H1 (cell line): ENCODE results near the gene ABHD16B. TPM values are rescaled to one million over a fixed set of nuclear protein-coding genes. Genes with fewer than 3 reads are reported as not detected.

ENCODE experiments used
- polyA plus RNA-seq, 7 experiments: library from polyadenylated mRNA; depleted of rRNA in 3 of 7; stranded (reverse) in 5 of 7; unstranded in 2 of 7; fragments of >200 nt in 5 of 7; fragments of 200-250 nt in 2 of 7; gene quantifications; 1 replicate in 5 of 7; 2 replicates in 1 of 7; 4 replicates in 1 of 7; pipeline versions ENCODE4 v1.2.1 to v1.2.3, GENCODE V29; 2011 to 2013; ENCODE audit warnings: missing spikeins in 2 of 7, mixed read lengths in 2 of 7
- total RNA-seq: library from RNA; stranded (reverse); fragmentation: NEBNext Ultra II Directional; extraction: Animal tissue kit (Norgen Biotek cat#: 25700); gene quantifications from 2 replicates; pipeline ENCODE4 v1.2.1, GENCODE V29; 2021
- TF ChIP-seq, protein P1 (sequence below): fragments of 300-600 bp; sonication (generic); IDR thresholded peaks from 2 replicates; pipeline ENCODE4 v1.7.1; 2012; ENCODE audit warnings: low read length, moderate library complexity, mild to moderate bottlenecking, inconsistent platforms; ENCODE audit not compliant: insufficient replicate concordance
- TF ChIP-seq, protein P2 (sequence below): IDR thresholded peaks from 2 replicates; pipeline ENCODE4 v1.6.1; 2011; ENCODE audit warnings: low read length, improper control_type of control experiment

The ABHD16B gene
- total and polyA plus RNA-seq, 2 of the 8 experiments (the other 6 are each of a cell fraction or from before 2014, with no cell fraction given): not detected

DNA sequence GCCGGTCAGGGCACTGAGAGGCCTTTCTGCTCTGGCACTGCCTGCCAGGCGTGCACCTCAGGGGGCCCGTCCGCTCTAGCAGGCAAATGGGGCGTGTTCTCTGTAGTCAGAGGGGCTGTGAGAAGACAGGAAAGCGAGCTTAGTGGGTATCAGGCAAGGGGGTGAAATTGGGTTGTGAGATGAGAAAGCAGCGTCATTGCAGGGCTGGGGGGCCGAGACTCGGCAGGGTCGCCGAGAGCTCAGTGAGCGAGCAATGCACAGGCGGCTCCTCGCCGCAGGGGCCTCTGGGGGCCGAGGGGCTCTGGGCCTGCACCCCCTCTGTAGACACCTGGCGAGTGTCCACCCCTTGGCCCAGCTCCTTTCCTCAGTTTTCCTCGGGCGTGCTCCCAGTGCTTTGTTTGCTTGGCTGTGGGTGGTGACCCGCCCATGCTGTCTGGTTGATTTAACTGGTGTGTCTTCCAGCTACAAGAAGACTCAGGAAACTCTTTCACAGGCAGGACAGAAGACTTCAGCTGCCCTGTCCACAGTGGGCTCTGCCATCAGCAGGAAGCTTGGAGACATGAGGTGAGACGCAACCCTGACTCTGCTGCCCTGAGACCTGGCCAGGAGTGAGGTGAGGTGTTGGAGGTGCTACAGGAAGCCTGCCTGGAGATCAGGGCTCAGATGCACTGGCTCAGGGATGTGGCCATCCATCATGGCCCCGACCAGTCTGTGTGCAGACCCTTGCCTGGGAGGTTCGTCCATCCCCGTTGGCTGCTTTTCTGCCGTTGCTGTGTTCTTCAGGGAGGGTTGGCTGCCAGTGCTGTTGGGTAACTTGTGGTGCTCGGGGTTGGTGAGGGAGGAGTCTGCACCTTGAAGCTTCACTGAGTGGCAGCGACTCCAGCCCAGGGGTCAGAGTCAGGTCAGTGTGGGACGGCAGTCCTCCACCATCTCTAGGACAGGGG is 21.2 kb downstream of the ABHD16B start (continued):
- TF ChIP-seq, protein P1, sequence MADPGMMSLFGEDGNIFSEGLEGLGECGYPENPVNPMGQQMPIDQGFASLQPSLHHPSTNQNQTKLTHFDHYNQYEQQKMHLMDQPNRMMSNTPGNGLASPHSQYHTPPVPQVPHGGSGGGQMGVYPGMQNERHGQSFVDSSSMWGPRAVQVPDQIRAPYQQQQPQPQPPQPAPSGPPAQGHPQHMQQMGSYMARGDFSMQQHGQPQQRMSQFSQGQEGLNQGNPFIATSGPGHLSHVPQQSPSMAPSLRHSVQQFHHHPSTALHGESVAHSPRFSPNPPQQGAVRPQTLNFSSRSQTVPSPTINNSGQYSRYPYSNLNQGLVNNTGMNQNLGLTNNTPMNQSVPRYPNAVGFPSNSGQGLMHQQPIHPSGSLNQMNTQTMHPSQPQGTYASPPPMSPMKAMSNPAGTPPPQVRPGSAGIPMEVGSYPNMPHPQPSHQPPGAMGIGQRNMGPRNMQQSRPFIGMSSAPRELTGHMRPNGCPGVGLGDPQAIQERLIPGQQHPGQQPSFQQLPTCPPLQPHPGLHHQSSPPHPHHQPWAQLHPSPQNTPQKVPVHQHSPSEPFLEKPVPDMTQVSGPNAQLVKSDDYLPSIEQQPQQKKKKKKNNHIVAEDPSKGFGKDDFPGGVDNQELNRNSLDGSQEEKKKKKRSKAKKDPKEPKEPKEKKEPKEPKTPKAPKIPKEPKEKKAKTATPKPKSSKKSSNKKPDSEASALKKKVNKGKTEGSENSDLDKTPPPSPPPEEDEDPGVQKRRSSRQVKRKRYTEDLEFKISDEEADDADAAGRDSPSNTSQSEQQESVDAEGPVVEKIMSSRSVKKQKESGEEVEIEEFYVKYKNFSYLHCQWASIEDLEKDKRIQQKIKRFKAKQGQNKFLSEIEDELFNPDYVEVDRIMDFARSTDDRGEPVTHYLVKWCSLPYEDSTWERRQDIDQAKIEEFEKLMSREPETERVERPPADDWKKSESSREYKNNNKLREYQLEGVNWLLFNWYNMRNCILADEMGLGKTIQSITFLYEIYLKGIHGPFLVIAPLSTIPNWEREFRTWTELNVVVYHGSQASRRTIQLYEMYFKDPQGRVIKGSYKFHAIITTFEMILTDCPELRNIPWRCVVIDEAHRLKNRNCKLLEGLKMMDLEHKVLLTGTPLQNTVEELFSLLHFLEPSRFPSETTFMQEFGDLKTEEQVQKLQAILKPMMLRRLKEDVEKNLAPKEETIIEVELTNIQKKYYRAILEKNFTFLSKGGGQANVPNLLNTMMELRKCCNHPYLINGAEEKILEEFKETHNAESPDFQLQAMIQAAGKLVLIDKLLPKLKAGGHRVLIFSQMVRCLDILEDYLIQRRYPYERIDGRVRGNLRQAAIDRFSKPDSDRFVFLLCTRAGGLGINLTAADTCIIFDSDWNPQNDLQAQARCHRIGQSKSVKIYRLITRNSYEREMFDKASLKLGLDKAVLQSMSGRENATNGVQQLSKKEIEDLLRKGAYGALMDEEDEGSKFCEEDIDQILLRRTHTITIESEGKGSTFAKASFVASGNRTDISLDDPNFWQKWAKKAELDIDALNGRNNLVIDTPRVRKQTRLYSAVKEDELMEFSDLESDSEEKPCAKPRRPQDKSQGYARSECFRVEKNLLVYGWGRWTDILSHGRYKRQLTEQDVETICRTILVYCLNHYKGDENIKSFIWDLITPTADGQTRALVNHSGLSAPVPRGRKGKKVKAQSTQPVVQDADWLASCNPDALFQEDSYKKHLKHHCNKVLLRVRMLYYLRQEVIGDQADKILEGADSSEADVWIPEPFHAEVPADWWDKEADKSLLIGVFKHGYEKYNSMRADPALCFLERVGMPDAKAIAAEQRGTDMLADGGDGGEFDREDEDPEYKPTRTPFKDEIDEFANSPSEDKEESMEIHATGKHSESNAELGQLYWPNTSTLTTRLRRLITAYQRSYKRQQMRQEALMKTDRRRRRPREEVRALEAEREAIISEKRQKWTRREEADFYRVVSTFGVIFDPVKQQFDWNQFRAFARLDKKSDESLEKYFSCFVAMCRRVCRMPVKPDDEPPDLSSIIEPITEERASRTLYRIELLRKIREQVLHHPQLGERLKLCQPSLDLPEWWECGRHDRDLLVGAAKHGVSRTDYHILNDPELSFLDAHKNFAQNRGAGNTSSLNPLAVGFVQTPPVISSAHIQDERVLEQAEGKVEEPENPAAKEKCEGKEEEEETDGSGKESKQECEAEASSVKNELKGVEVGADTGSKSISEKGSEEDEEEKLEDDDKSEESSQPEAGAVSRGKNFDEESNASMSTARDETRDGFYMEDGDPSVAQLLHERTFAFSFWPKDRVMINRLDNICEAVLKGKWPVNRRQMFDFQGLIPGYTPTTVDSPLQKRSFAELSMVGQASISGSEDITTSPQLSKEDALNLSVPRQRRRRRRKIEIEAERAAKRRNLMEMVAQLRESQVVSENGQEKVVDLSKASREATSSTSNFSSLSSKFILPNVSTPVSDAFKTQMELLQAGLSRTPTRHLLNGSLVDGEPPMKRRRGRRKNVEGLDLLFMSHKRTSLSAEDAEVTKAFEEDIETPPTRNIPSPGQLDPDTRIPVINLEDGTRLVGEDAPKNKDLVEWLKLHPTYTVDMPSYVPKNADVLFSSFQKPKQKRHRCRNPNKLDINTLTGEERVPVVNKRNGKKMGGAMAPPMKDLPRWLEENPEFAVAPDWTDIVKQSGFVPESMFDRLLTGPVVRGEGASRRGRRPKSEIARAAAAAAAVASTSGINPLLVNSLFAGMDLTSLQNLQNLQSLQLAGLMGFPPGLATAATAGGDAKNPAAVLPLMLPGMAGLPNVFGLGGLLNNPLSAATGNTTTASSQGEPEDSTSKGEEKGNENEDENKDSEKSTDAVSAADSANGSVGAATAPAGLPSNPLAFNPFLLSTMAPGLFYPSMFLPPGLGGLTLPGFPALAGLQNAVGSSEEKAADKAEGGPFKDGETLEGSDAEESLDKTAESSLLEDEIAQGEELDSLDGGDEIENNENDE: no peak
- TF ChIP-seq, protein P2, sequence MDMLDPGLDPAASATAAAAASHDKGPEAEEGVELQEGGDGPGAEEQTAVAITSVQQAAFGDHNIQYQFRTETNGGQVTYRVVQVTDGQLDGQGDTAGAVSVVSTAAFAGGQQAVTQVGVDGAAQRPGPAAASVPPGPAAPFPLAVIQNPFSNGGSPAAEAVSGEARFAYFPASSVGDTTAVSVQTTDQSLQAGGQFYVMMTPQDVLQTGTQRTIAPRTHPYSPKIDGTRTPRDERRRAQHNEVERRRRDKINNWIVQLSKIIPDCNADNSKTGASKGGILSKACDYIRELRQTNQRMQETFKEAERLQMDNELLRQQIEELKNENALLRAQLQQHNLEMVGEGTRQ: no peak
